LNCaP clone FGC (cell line): ENCODE data around the gene CXXC5.

ENCODE experiments used
- DNase-seq: peaks from one replicate; pipeline ENCODE4 v3.0.0-alpha.2; 2011; ENCODE audit warnings: low read depth
- H3K4me3 ChIP-seq: 2 replicates; pipeline ENCODE4 v1.5.1; 2011; ENCODE audit warnings: mild to moderate bottlenecking, low read depth, low read length, control low read depth
- TF ChIP-seq, protein P1 (sequence below): IDR thresholded peaks from 2 replicates; pipeline ENCODE4 v1.5.1; 2012; ENCODE audit warnings: mild to moderate bottlenecking; ENCODE audit not compliant: control insufficient read depth, insufficient read depth; ENCODE audit errors: extremely low read depth

Gene CXXC5

DNA sequence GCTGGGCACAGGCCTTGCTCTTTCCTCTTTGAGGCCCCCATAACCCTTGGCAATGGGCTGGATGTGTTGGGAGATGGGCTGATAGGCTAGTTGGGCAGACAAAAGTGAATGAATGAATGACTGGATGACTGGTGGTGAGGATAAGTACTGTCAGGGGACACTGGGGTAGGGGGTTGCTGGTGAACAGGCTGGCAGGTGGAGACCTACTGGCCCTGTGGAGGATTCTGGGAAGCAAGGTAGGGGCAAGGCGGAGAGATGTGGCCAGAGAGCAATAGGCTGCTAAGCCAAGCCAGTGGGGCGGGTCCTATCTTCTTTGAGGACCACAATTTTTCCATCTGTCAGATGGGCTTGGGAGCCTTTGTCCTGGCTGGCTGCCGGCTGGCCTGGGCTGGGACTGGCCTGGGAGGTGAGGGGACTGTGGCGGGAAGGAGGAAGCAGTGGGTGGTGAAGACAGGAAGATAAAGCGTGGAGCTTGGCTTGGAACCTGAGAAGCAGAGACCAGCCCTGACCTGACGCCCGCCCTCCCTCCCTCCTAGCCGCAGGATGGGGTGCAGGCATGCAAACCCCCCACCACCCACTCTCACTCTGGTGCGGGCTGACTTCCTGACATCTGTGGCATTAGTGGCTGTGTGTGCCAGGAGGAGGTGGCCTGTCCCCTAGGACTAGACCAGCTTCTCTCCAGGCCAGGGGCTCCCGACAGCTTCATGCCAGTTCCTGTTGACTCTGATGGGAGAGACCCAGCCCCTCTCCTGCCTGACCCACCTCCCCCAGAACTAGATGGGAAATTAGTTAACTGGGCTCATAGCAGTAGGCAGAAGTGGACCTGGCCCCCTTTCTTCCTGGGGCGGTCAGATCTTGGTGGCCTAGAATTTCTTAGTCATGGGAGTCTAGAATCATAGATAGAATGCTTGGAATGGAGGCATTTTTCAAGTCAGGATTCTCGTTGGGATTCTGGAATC is 9.5 kb downstream of the CXXC5 start:
- TF ChIP-seq, protein P1, sequence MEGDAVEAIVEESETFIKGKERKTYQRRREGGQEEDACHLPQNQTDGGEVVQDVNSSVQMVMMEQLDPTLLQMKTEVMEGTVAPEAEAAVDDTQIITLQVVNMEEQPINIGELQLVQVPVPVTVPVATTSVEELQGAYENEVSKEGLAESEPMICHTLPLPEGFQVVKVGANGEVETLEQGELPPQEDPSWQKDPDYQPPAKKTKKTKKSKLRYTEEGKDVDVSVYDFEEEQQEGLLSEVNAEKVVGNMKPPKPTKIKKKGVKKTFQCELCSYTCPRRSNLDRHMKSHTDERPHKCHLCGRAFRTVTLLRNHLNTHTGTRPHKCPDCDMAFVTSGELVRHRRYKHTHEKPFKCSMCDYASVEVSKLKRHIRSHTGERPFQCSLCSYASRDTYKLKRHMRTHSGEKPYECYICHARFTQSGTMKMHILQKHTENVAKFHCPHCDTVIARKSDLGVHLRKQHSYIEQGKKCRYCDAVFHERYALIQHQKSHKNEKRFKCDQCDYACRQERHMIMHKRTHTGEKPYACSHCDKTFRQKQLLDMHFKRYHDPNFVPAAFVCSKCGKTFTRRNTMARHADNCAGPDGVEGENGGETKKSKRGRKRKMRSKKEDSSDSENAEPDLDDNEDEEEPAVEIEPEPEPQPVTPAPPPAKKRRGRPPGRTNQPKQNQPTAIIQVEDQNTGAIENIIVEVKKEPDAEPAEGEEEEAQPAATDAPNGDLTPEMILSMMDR: no peak
- DNase-seq: no peak
- H3K4me3 ChIP-seq: no peak overlapping the region

DNA sequence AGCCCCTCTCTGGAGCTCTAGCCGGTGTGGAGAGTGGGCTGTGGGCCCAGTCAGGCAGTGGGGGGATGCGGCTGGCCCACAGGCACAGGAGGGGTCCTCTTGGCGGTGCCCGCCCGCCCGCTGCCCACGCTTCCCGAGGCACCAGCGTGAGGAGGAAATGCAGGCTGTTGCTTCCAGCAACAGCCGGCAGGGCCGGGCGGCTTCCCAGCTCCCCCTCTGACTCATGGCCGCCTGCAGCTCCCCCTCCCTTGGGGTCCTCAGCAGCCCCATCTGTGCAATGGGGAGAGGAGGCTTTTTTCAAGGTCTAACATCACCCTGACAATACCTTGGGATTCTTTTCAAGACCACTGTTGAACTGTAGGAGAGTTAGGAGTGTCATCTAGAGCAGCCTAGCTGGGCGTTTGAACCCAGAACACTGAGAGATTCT is 10.4 kb downstream of the CXXC5 start:
- DNase-seq: no peak
- TF ChIP-seq, protein P1: no peak
- no peak overlapping the region for H3K4me3 ChIP-seq

DNA sequence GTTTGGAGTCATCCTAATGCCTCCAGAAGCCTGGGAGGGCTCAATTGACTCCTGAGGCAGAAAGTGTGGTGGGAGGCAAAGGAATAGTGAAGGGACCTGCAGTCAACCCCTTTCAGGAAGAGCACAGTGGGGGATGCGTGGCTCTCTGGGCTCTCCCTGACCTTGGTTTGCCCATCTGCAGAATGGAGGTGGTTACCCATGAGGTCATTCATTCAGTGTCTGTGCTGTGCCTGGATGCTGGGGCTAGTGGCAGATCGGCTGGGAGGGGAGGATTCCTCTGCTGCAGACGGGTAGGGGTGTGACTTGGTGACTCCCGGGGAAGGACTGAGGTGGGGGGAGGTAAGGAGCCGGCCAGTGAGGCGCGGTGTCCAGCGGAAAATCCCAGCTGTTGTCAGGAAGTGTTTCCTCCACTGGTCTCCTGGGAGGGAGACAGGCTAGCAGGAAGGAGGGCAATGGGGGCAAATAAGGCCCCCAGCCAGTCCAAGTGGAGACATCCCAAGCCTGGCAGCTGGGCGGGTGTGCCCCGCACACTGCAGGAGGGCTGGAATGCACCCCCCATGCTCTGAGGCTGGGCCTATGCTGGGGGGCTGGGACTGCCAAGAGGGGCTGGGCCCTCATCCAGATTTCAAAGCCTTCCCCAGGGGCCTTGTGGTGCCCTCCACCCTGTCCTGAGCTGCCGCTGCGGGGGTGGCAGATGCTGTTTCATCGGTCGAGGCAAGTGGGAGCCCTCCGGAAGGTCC is 10.9 kb downstream of the CXXC5 start:
- DNase-seq: no peak
- H3K4me3 ChIP-seq: no peak overlapping the region
- TF ChIP-seq, protein P1: no peak

DNA sequence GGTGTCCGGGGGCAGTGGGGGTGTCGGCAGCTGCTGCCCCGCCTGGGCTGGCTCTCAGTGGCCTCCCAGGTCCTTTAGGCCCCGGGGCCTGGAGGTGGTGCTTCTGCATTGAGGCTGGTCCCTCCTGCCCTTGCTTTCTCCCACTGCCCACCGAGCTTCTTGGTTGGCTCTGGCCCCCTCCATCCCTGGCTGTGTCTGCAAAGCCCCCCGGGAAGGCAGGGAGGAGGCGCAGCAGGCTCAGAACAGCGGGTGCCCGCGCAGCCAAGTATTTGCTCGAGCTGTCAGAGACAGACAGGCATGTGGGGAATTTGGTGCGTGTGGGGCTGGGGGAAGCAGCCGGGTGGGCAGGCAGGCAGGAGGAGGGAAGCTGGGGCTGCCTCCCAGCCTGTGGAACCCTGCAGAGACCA is 11.5 kb downstream of the CXXC5 start:
- TF ChIP-seq, protein P1: no peak
- peak overlapping the region; percentile 34 for H3K4me3 ChIP-seq
- no peak for DNase-seq

DNA sequence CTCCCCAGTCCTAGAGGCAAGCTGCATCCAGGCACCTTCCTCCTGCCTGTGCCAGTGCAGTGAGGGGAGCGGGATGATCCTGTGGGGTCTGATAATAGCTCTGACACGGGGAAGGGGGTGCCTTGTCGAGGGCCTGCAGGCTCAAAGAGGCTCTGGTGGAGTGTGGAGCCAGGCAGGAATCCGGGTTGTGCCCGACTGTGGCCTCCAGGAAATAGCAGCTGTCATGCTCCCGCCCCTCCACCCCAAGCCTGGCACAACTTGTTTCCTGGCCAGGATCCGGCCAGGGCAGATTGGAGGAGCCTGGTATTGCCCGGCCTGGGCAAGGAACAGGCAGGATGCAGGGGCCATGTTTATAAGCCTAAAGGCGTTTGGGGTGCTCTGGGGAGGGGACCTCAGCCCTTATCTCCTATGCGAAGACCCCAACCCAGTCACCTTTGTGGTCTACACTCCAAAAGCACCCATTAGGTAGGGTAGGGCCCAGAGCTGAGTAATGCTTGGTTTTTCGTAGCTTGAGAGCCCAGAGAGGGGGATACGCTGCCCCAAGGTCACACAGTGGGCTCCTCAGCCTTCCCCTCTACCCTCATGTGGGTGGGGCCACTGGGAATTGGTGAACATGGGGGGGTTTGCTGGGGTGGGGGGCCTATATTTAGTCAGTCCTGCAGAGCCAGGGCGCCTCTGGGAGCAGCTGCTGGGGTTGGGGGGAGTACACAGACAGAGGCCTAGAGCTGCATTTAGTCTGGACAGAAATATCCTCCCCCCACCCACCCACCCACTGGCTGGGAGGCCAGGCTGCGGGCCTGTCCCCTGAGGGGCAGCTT is 12.2 kb downstream of the CXXC5 start:
- TF ChIP-seq, protein P1: no peak
- peak overlapping the region; percentile 34 for H3K4me3 ChIP-seq
- DNase-seq: peak; percentile 70
